HuH-7.5 (cell line): ENCODE data around the gene ZNF341.
A peak's percentile ranks its signal among the peaks of the same experiment; 100 is the strongest.

Source experiments
- DNase-seq: peaks from one replicate; pipeline ENCODE4 v3.0.0; 2011; ENCODE audit warnings: low spot score

ZNF341 gene

GRCh38 chr20:33796263-33796906, 64.6 kb downstream of the ZNF341 start:
- no peak for DNase-seq

GRCh38 chr20:33796907-33797544, 65.2 kb downstream of the ZNF341 start:
- DNase-seq, result no peak

- DNase-seq, result no peak
These were observed 66.6 kb downstream of the ZNF341 start for GRCh38 chr20:33798444-33798843.

- DNase-seq, result no peak
These were observed 72.1 kb downstream of the ZNF341 start for GRCh38 chr20:33803921-33804337.

GRCh38 chr20:33808388-33808787, 76.6 kb downstream of the ZNF341 start:
- DNase-seq, result no peak

GRCh38 chr20:33810259-33810658, 78.5 kb downstream of the ZNF341 start:
- DNase-seq, result no peak

- DNase-seq, result peak; percentile 97
These were observed 79.3 kb downstream of the ZNF341 start, which contains the start of gene CHMP4B for GRCh38 chr20:33810885-33811775. Gene CHMP4B (plus strand): TSS chr20:33811348. CDS start chr20:33811469, 121 bp downstream.

- peak; percentile 59 for DNase-seq
These were observed 80.0 kb downstream of the ZNF341 start for GRCh38 chr20:33811776-33812151.

GRCh38 chr20:33812152-33812849, 80.5 kb downstream of the ZNF341 start:
- peak; percentile 54 for DNase-seq

GRCh38 chr20:33812908-33813462, 81.2 kb downstream of the ZNF341 start:
- DNase-seq, result peak; percentile 68

- DNase-seq, result no peak
These were observed 82.5 kb downstream of the ZNF341 start for GRCh38 chr20:33814238-33814712.

GRCh38 chr20:33815671-33816070, 83.9 kb downstream of the ZNF341 start:
- no peak for DNase-seq

GRCh38 chr20:33816191-33816590, 84.4 kb downstream of the ZNF341 start:
- no peak for DNase-seq

GRCh38 chr20:33817411-33817810, 85.6 kb downstream of the ZNF341 start:
- no peak for DNase-seq

GRCh38 chr20:33819456-33819855, 87.7 kb downstream of the ZNF341 start:
- no peak for DNase-seq

- no peak for DNase-seq
These were observed 88.6 kb downstream of the ZNF341 start for GRCh38 chr20:33820362-33820761.

GRCh38 chr20:33821270-33821836, 89.6 kb downstream of the ZNF341 start:
- no peak for DNase-seq

- DNase-seq, result no peak
These were observed 90.6 kb downstream of the ZNF341 start for GRCh38 chr20:33822423-33822822.

GRCh38 chr20:33822991-33823390, 91.2 kb downstream of the ZNF341 start:
- DNase-seq, result no peak

GRCh38 chr20:33824852-33825251, 93.1 kb downstream of the ZNF341 start:
- DNase-seq, result no peak
